DND-41 (cell line): Measurements from ENCODE around the gene CPNE4.

Source experiments
- EZH2 ChIP-seq: IDR thresholded peaks from 3 replicates; pipeline ENCODE4 v1.6.1; 2012; ENCODE audit warnings: borderline replicate concordance, low read depth, mild to moderate bottlenecking, moderate library complexity, low read length, inconsistent platforms; ENCODE audit not compliant: severe bottlenecking
- TF ChIP-seq, protein P1 (sequence below): IDR thresholded peaks from 2 replicates; pipeline ENCODE4 v1.5.1; 2012; ENCODE audit warnings: borderline replicate concordance, low read length, moderate library complexity, mild to moderate bottlenecking; ENCODE audit not compliant: poor library complexity, severe bottlenecking; ENCODE audit errors: extremely low read depth

DNA sequence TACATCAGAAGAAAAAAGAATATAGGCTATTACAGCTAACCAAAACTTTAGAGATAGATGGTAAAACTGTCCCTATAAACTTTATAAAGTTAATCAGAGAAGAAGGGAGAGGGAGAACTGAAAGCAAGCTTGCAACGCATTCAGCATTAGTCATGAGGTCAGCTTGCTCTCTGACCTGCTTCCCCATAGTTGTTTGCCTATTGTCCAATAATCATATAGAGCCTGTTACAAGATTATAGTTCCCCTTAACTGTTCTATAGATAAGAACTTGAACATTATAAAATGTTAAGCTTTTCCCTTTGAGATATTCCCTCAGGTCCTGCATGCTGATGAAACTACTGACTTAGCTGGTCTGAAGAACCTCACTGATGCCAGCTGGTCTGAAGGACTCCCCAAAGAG, 74.5 kb downstream of the CPNE4 start:
- TF ChIP-seq, protein P1, sequence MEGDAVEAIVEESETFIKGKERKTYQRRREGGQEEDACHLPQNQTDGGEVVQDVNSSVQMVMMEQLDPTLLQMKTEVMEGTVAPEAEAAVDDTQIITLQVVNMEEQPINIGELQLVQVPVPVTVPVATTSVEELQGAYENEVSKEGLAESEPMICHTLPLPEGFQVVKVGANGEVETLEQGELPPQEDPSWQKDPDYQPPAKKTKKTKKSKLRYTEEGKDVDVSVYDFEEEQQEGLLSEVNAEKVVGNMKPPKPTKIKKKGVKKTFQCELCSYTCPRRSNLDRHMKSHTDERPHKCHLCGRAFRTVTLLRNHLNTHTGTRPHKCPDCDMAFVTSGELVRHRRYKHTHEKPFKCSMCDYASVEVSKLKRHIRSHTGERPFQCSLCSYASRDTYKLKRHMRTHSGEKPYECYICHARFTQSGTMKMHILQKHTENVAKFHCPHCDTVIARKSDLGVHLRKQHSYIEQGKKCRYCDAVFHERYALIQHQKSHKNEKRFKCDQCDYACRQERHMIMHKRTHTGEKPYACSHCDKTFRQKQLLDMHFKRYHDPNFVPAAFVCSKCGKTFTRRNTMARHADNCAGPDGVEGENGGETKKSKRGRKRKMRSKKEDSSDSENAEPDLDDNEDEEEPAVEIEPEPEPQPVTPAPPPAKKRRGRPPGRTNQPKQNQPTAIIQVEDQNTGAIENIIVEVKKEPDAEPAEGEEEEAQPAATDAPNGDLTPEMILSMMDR: no peak
- TF ChIP-seq EZH2: no peak
